Fibroblast of lung (primary cell): Measurements from ENCODE around the gene PCBP3.

Experiments
- CTCF ChIP-seq, 2 donors: IDR thresholded peaks in 1 of 2; conservative IDR thresholded peaks in 1 of 2; 1 replicate in 1 of 2; 2 replicates in 1 of 2; pipeline ENCODE4 v1.5.1; 2011 to 2012; ENCODE audit warnings: low read length in 2 of 2, control low read depth in 1 of 2, inconsistent platforms in 1 of 2, low read depth in 1 of 2, mild to moderate bottlenecking in 1 of 2
- EZH2 ChIP-seq: IDR thresholded peaks from 2 replicates; pipeline ENCODE4 v1.5.1; 2012; ENCODE audit warnings: low read length, control low read depth, mild to moderate bottlenecking; ENCODE audit errors: missing control alignments

- TF ChIP-seq EZH2, result no peak
- no peak for TF ChIP-seq CTCF (conservative IDR thresholded peaks at IDR 0.05 in 1 of 2, IDR thresholded peaks at IDR 0.05 in 1 of 2; ENCODE audit: low read depth in 1 of 2, low read length in 2 of 2)
Measured at GRCh38 chr21:45986316-45987051, 343.0 kb downstream of the PCBP3 start.
